ENCODE data around the gene AHRR. TPM values are rescaled to one million over a fixed set of nuclear protein-coding genes. Genes with fewer than 3 reads are reported as not detected.

The AHRR gene
- total RNA-seq, 2 donors from 2014 or later: 1.9 to 17.7 TPM

GRCh38 chr5:329768-330167 is 8.3 kb downstream of the AHRR start:
- 63% methylated on average over 1 of the region's 1 CpG for WGBS
- Histone ChIP-seq H3K4me1 (replicated peaks) (no peaks in the 10 kb centered on the region), H3K27ac (no peak overlapping the region), H3K4me3 (no peak overlapping the region), H3K27me3 (replicated peaks; ENCODE audit: insufficient read depth) (no peaks in the 10 kb centered on the region), H3K9me3 (no peaks in the 10 kb centered on the region), H3K36me3 (no peaks in the 10 kb centered on the region)
- DNase-seq (ENCODE audit: low spot score): no peak
- no peak for TF ChIP-seq POLR2A (IDR thresholded peaks at IDR 0.05)
- intact Hi-C loops (cut with DNase I): no loop called here

GRCh38 chr5:332843-333242 is 11.3 kb downstream of the AHRR start:
- WGBS: 78% methylated on average over 5 of the region's 5 CpGs
- Histone ChIP-seq H3K27me3 (replicated peaks; ENCODE audit: insufficient read depth) (no peaks in the 10 kb centered on the region), H3K4me1 (replicated peaks) (no peaks in the 10 kb centered on the region), H3K27ac (no peak overlapping the region), H3K36me3 (no peaks in the 10 kb centered on the region), H3K9me3 (no peaks in the 10 kb centered on the region), H3K4me3 (no peak overlapping the region)
- no peak for DNase-seq (ENCODE audit: low spot score)
- no peak for TF ChIP-seq POLR2AphosphoS5 (IDR thresholded peaks at IDR 0.05)
- no peak for TF ChIP-seq POLR2A (IDR thresholded peaks at IDR 0.05)
- TF ChIP-seq CTCF (IDR thresholded peaks at IDR 0.05): no peak
- intact Hi-C loops (cut with DNase I): no loop called here

GRCh38 chr5:333945-334344 is 12.4 kb downstream of the AHRR start:
- intact Hi-C loops (cut with DNase I): no loop called here
- H3K27ac ChIP-seq: no peak overlapping the region
- no peaks in the 10 kb centered on the region for H3K4me1 ChIP-seq (replicated peaks)
- no peak for DNase-seq (ENCODE audit: low spot score)
- no peaks in the 10 kb centered on the region for H3K9me3 ChIP-seq
- TF ChIP-seq POLR2A (IDR thresholded peaks at IDR 0.05) (no peak), POLR2AphosphoS5 (IDR thresholded peaks at IDR 0.05) (no peak), CTCF (IDR thresholded peaks at IDR 0.05) (no peak)
- WGBS: 92% methylated on average over 2 of the region's 2 CpGs
- no peaks in the 10 kb centered on the region for H3K27me3 ChIP-seq (replicated peaks; ENCODE audit: insufficient read depth)
- no peaks in the 10 kb centered on the region for H3K36me3 ChIP-seq
- H3K4me3 ChIP-seq: no peak overlapping the region

GRCh38 chr5:334903-335739 is 13.6 kb downstream of the AHRR start:
- TF ChIP-seq POLR2AphosphoS5 (IDR thresholded peaks at IDR 0.05) (no peak), CTCF (IDR thresholded peaks at IDR 0.05) (no peak), POLR2A (IDR thresholded peaks at IDR 0.05) (no peak)
- H3K4me1 ChIP-seq (replicated peaks): no peaks in the 10 kb centered on the region
- no peaks in the 10 kb centered on the region for H3K9me3 ChIP-seq
- H3K27me3 ChIP-seq (replicated peaks; ENCODE audit: insufficient read depth): no peaks in the 10 kb centered on the region
- no peak overlapping the region for H3K4me3 ChIP-seq
- DNase-seq (ENCODE audit: low spot score): no peak
- WGBS: 81% methylated on average over 5 of the region's 5 CpGs
- no peaks in the 10 kb centered on the region for H3K36me3 ChIP-seq
- H3K27ac ChIP-seq: no peak overlapping the region
- intact Hi-C loops (cut with DNase I): no loop called here

GRCh38 chr5:335740-336038 is 14.2 kb downstream of the AHRR start:
- H3K4me3 ChIP-seq: no peak overlapping the region
- no peaks in the 10 kb centered on the region for H3K9me3 ChIP-seq
- no peaks in the 10 kb centered on the region for H3K36me3 ChIP-seq
- no peak for DNase-seq (ENCODE audit: low spot score)
- no peaks in the 10 kb centered on the region for H3K27me3 ChIP-seq (replicated peaks; ENCODE audit: insufficient read depth)
- 92% methylated on average over 3 of the region's 3 CpGs for WGBS
- no peak for TF ChIP-seq CTCF (IDR thresholded peaks at IDR 0.05)
- TF ChIP-seq POLR2AphosphoS5 (IDR thresholded peaks at IDR 0.05): no peak
- no peak for TF ChIP-seq POLR2A (IDR thresholded peaks at IDR 0.05)
- intact Hi-C loops (cut with DNase I): no loop called here
- H3K4me1 ChIP-seq (replicated peaks): no peaks in the 10 kb centered on the region
- no peak overlapping the region for H3K27ac ChIP-seq
